Left ventricle myocardium inferior (tissue), 1 donor: Measurements from ENCODE around the gene GPR17. TPM values are rescaled to one million over a fixed set of nuclear protein-coding genes. Genes with fewer than 3 reads are reported as not detected.

Source experiments
- DNase-seq: peaks from one replicate; pipeline ENCODE4 v3.0.0-alpha.2; 2020
- H3K27ac ChIP-seq: fragments of 200-600 bp; replicated peaks from 2 replicates; pipeline ENCODE4 v1.8.0; 2021
- H3K27me3 ChIP-seq: fragments of 200-600 bp; 2 replicates; pipeline ENCODE4 v1.8.0; 2021; ENCODE audit warnings: low read depth
- H3K36me3 ChIP-seq: fragments of 200-600 bp; 2 replicates; pipeline ENCODE4 v1.8.0; 2021
- H3K4me1 ChIP-seq: fragments of 200-600 bp; 2 replicates; pipeline ENCODE4 v1.8.0; 2021
- H3K4me3 ChIP-seq: fragments of 200-600 bp; 2 replicates; pipeline ENCODE4 v1.8.0; 2021; ENCODE audit warnings: mild to moderate bottlenecking, moderate library complexity
- H3K9me3 ChIP-seq: fragments of 200-600 bp; replicated peaks from 2 replicates; pipeline ENCODE4 v1.8.0; 2021
- CTCF ChIP-seq: fragments of 200-600 bp; IDR thresholded peaks from 2 replicates; pipeline ENCODE4 v1.8.0; 2021; ENCODE audit warnings: antibody characterized with exemption, mild to moderate bottlenecking, borderline replicate concordance
- intact Hi-C: fragments of 100-400 bp; cut with micrococcal nuclease; formaldehyde crosslinking; loops from one replicate; pipeline ENCODE4 v1.11.0; 2022
- total RNA-seq: library from RNA; stranded (reverse); fragmentation: NEBNext Ultra II Directional; extraction: Animal tissue kit (Norgen Biotek cat#: 25700); gene quantifications from one replicate; pipeline ENCODE4 v1.2.1, GENCODE V29; 2021
- donor health status: DM: no; HTN: yes; CAD: no; lungs with severe emphysema.

Gene GPR17
- total RNA-seq, 1 donor from 2014 or later = 0.16 TPM

- Histone ChIP-seq H3K36me3 (peaks cover 47% of the 10 kb centered on the region), H3K4me3 (no peak overlapping the region), H3K4me1 (peaks cover 98% of the 10 kb centered on the region), H3K27ac (peak overlapping the region; percentile 99), H3K27me3 (no peaks in the 10 kb centered on the region), H3K9me3 (no peaks in the 10 kb centered on the region)
- intact Hi-C loops = no loop called here
- no peak for DNase-seq
- TF ChIP-seq CTCF = peak; percentile 91
These were observed 3.7 kb downstream of the GPR17 start for GRCh38 chr2:127649684-127650040.

GRCh38 chr2:127650041-127650784 is 4.3 kb downstream of the GPR17 start:
- Histone ChIP-seq H3K27ac (peak overlapping the region; percentile 99), H3K27me3 (no peaks in the 10 kb centered on the region), H3K4me3 (no peak overlapping the region), H3K9me3 (no peaks in the 10 kb centered on the region), H3K36me3 (peaks cover 47% of the 10 kb centered on the region), H3K4me1 (peaks cover 98% of the 10 kb centered on the region)
- intact Hi-C loops = no loop called here
- DNase-seq = peak; percentile 16
- peak; percentile 18 for TF ChIP-seq CTCF

- DNase-seq = peak; percentile 24
- Histone ChIP-seq H3K27me3 (no peaks in the 10 kb centered on the region), H3K9me3 (no peaks in the 10 kb centered on the region), H3K36me3 (peaks cover 47% of the 10 kb centered on the region), H3K4me3 (no peak overlapping the region), H3K27ac (peak overlapping the region; percentile 99), H3K4me1 (peaks cover 98% of the 10 kb centered on the region)
- no peak for TF ChIP-seq CTCF
- intact Hi-C loops = no loop called here
These were observed 4.9 kb downstream of the GPR17 start for GRCh38 chr2:127650785-127651380.

- intact Hi-C loops = no loop called here
- peak overlapping the region; percentile 10 for H3K4me3 ChIP-seq
- DNase-seq = peak; percentile 17
- TF ChIP-seq CTCF = no peak
- H3K27me3 ChIP-seq = no peaks in the 10 kb centered on the region
- H3K9me3 ChIP-seq = no peaks in the 10 kb centered on the region
- H3K36me3 ChIP-seq = peaks cover 43% of the 10 kb centered on the region
- H3K27ac ChIP-seq = peak overlapping the region; percentile 99
- peaks cover 98% of the 10 kb centered on the region for H3K4me1 ChIP-seq
These were observed 5.4 kb downstream of the GPR17 start for GRCh38 chr2:127651381-127651809.

GRCh38 chr2:127651971-127652550 is 6.1 kb downstream of the GPR17 start:
- no peak for TF ChIP-seq CTCF
- Histone ChIP-seq H3K9me3 (no peaks in the 10 kb centered on the region), H3K4me3 (peak overlapping the region; percentile 10), H3K4me1 (peaks cover 98% of the 10 kb centered on the region), H3K27ac (peak overlapping the region; percentile 99), H3K27me3 (no peaks in the 10 kb centered on the region), H3K36me3 (peaks cover 48% of the 10 kb centered on the region)
- intact Hi-C loops = no loop called here
- peak; percentile 94 for DNase-seq
